Sigmoid colon (tissue), 4 donors: Measurements from ENCODE around the gene STOX2.

Experiments
- CTCF ChIP-seq, 4 experiments: fragments of 450-650 bp in 3 of 4; fragments of 200-600 bp in 1 of 4; IDR thresholded peaks; one replicate each; pipeline ENCODE4 v1.5.1; 2016 to 2019; ENCODE audit warnings: antibody characterized with exemption in 4 of 4, mild to moderate bottlenecking in 3 of 4, moderate library complexity in 2 of 4
- EP300 ChIP-seq, 4 donors: sonication (generic); formaldehyde crosslinking; IDR thresholded peaks; one replicate each; pipeline ENCODE4 v1.6.1; 2017; ENCODE audit warnings: antibody characterized with exemption in 4 of 4
- POLR2A ChIP-seq, 2 donors: fragments of 450-650 bp; IDR thresholded peaks; one replicate each; pipeline ENCODE4 v1.6.1; 2016; ENCODE audit warnings: antibody characterized with exemption in 2 of 2, mild to moderate bottlenecking in 2 of 2, moderate library complexity in 2 of 2
- POLR2AphosphoS5 ChIP-seq, 4 donors: sonication (generic); formaldehyde crosslinking; IDR thresholded peaks; one replicate each; pipeline ENCODE4 v1.6.1; 2017; ENCODE audit warnings: antibody characterized with exemption in 4 of 4

GRCh38 chr4:183960046-183960420 is 54.9 kb downstream of the STOX2 start:
- TF ChIP-seq EP300 (IDR thresholded peaks at IDR 0.05), result no peak
- TF ChIP-seq CTCF (IDR thresholded peaks at IDR 0.05), result no peak
- TF ChIP-seq POLR2AphosphoS5 (IDR thresholded peaks at IDR 0.05), result peak in 1 of 4 donors; percentile 68
- no peak for TF ChIP-seq POLR2A (IDR thresholded peaks at IDR 0.05)
